Retinal pigment epithelial cell (primary cell): ENCODE data around the gene IFNA6.
"Not testable (repeated sequence)": the region's sequence is repeated elsewhere in the genome, so short reads cannot be mapped to it uniquely, and the experiment has no call there.

Source experiments
- DNase-seq: peaks from one replicate; pipeline ENCODE4 v3.0.0-alpha.2; 2010; ENCODE audit warnings: low read depth
- H3K4me3 ChIP-seq: 2 replicates; pipeline ENCODE4 v1.5.1; 2011; ENCODE audit warnings: mild to moderate bottlenecking, low read length, control low read depth, moderate library complexity
- CTCF ChIP-seq: conservative IDR thresholded peaks from 2 replicates; pipeline ENCODE4 v1.5.1; 2011; ENCODE audit warnings: low read depth, low read length, control low read depth, inconsistent platforms

IFNA6 gene

GRCh38 chr9:21383627-21384026 lies 32.9 kb upstream of the IFNA6 start:
- no peak for DNase-seq
- no peak for TF ChIP-seq CTCF
- H3K4me3 ChIP-seq: no peak overlapping the region

GRCh38 chr9:21381448-21382339 lies 31.0 kb upstream of the IFNA6 start:
- H3K4me3 ChIP-seq: no peak overlapping the region
- DNase-seq: no peak
- TF ChIP-seq CTCF: no peak

GRCh38 chr9:21371467-21371866 lies 20.8 kb upstream of the IFNA6 start:
- DNase-seq, H3K4me3 ChIP-seq: not testable (repeated sequence)

GRCh38 chr9:21367957-21368356 lies 17.3 kb upstream of the IFNA6 start, which contains the start of gene IFNA13:
Gene IFNA13, minus strand, starts transcription at chr9:21368057. Its CDS starts 47 bp downstream, at chr9:21368010.
- DNase-seq: no peak
- TF ChIP-seq CTCF: no peak
- no peak within 1 kb of the TSS for H3K4me3 ChIP-seq

GRCh38 chr9:21367169-21367568 lies 16.5 kb upstream of the IFNA6 start:
- DNase-seq, H3K4me3 ChIP-seq: not testable (repeated sequence)

- no peak overlapping the region for H3K4me3 ChIP-seq
- TF ChIP-seq CTCF: no peak
- DNase-seq: no peak
Observed at GRCh38 chr9:21362287-21362686, 11.6 kb upstream of the IFNA6 start.

GRCh38 chr9:21357479-21358460 lies 7.1 kb upstream of the IFNA6 start:
- H3K4me3 ChIP-seq: no peak overlapping the region
- TF ChIP-seq CTCF: no peak
- DNase-seq: no peak
